NCI-H2196 (cell line): ENCODE measurements around the gene CHST3.
"Not testable (repeated sequence)": the region's sequence is repeated elsewhere in the genome, so short reads cannot be mapped to it uniquely, and the experiment has no call there.

Source experiments
- DNase-seq: peaks from one replicate; lab custom pipeline; 2025; ENCODE audit not compliant: unreplicated experiment; lab: John Stamatoyannopoulos, UW

CHST3 gene

DNA sequence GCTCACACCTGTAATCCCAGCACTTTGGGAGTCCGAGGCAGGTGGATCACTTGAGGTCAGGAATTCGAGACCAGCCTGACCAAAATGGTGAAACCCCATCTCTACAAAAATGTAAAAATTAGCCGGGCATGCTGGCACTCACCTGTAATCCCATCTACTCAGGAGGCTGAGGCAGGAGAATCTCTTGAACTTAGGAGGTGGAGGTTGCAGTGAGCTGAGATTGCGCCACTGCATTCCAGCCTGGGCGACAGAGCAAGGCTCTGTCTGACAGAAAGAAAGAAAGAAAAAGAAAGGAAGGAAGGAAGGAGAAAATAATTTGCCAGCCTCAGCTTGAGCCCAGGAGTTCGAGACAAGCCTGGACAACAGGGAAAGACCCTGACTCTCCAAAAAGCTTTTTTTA is 24.7 kb downstream of the CHST3 start:
- DNase-seq, result not testable (repeated sequence)

DNA sequence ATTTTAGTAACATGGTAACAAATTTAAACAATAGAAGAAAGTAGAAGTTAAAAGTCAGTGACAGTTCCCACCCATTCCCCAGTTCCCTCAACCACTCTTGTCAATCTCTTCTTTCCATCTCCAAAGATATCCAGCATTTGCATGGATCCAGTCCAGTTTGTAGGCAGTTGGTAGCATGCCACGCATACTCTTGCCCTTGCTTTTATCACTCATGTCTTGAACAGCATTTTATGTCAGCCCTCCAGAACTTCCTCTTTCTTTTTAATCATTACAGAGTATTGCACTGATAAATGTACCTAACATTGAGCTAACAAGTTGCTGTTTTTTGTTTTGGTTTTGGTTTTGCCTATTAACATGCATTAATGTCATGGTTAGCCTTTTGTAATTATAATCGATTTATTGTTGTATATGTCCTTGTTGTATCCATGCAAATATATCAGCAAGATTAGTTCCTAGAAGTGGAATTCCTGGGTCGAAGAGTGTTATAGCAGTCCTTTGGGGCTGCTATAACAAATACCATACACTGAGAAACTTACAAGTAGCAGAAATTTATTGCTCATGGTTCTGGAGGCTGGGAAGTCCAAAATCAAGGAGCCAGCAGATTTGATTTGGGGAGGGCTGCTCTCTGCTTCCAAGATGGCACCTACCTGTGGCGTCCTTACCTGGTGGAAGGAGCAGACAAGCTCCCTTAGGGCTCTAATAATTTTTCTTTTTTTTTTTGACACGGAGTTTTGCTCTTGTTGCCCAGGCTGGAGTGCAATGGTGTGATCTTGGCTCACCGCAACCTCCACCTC is 25.7 kb downstream of the CHST3 start:
- no peak for DNase-seq

DNA sequence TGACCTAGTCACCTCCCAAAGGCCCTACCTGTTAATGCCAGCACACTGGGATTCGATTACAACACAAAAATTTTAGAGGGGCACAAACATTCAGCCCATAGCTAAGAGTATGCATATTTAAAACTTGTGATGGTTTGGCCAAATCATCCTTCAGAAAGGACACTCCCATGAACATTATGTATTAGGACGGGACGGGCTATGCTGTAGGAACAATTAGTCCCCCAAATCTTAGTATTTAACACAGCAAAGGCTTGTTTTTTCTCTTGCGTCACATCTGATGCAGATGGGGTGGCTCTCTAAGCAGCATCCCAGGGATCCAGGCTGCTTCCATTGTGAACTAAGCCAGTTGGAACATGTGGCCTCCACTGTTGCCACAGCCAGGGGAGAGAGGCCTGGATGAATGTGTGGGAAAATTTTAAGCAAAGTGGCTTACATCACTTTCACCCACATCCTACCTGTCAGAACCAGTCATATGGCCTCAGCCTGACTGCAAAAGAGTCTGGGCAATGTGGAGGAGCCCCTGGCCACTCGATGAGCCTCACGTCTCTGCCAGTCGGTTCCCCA is 26.6 kb downstream of the CHST3 start:
- no peak for DNase-seq

DNA sequence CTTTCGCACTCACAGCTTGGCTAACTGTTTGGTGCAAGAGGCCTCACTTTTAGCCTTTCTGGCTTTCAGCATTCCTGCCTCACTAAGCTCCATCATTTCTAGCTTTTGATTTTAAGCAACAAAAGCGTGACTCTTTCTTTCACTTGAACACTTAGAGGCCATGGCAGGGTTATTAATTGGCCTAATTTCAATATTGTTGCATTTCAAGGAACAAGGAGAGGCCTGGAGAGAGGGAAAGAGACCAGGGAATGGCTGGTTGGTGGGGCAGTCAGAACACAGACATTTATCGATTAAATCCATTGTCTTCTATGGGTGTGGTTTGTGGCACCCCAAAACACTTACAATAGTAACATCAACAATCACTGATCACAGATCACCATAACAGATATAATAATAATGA is 31.3 kb downstream of the CHST3 start:
- no peak for DNase-seq

GRCh38 chr10:71995887-71996575 is 31.8 kb downstream of the CHST3 start:
- DNase-seq, result no peak

GRCh38 chr10:71996592-71997371 is 32.6 kb downstream of the CHST3 start:
- DNase-seq, result no peak

DNA sequence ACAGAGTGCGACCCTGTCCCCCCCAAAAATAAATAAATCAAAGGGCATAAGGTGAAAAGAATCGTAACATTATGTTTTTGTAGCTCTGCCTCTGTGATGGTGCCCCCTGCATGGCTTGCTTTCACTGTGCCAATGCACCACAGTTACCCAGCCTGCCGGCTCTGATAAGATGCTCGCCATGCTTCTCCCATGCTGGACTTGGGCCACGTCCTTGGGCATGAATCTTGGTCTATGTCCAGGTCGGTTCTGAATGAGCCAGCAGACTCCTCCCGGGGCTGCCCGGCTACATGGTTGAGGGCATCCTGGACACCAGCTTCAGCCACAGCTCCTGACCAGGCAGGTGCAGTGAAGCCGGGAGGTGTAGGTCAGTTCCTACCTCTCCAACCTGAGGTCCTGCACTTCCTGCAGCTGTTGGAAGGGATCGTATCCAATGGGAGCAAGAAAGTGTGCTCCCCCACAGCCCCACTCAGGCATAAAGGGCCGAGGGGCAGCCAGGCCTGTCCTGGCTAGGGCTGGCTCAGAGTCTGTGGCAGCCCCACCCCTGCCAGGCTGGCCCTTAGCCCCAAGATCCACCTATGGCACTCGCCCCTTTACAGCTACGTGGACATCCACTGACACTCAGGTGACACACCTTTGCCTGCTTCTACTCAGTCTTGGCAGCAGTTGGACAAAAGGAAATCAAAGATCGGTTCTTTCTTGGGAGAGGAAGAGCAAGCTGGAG is 34.1 kb downstream of the CHST3 start:
- peak; percentile 28 for DNase-seq

DNA sequence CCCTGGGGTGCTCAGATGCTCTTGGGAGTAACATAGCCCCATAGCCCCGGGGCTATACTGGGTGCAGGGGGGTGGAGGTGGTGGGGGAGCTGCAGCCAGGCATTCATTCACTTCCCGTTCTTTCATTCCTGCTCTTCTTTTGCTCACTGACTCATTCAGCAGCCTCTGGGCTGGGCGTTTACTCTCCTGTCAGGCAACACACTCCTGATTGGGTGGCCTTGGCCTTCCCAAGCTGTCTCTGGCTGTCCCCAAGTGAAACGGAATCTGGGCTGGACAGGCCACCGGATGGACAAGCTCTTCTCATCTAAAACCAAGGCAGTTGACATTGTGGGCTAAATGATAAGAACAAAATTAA is 34.6 kb downstream of the CHST3 start:
- DNase-seq, result no peak

DNA sequence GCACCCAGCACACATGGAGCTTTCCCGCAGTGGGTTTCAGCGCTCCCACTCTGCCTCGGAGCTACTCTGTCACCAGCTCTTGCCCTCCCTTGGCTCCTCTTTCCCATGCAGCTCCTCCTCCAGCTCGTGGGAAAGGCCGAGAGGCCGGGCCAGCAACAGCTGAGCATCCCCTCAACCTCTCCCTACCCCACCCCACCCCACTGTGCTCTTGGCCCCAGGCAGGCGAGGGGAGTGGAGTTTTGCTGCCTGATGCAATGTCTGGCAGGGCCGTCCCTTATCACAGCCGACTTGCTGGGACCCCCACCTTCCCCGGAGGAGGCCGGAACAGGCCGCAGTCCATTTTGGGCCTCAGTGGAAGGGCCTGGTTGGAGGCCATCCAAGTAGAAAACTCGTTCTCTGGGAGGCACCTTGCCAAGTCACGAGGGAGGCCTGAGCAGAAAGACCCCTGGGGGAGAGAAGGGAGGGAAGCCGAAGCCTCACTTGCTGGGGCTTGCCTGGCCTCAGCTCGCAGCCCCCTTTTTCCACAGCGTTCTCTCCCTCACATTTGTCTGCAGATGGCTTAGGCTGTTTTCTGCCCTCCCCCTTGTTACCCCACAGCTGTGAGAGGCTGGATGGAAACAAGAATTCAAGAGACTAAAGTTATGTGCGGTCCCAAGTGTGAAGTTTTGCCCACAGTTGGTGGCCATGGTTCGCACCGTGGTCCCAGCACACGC is 35.3 kb downstream of the CHST3 start:
- DNase-seq, result no peak

- no peak for DNase-seq
These were observed 36.2 kb downstream of the CHST3 start for GRCh38 chr10:72000073-72001032.

- no peak for DNase-seq
These were observed 36.8 kb downstream of the CHST3 start for GRCh38 chr10:72001033-72001395.

DNA sequence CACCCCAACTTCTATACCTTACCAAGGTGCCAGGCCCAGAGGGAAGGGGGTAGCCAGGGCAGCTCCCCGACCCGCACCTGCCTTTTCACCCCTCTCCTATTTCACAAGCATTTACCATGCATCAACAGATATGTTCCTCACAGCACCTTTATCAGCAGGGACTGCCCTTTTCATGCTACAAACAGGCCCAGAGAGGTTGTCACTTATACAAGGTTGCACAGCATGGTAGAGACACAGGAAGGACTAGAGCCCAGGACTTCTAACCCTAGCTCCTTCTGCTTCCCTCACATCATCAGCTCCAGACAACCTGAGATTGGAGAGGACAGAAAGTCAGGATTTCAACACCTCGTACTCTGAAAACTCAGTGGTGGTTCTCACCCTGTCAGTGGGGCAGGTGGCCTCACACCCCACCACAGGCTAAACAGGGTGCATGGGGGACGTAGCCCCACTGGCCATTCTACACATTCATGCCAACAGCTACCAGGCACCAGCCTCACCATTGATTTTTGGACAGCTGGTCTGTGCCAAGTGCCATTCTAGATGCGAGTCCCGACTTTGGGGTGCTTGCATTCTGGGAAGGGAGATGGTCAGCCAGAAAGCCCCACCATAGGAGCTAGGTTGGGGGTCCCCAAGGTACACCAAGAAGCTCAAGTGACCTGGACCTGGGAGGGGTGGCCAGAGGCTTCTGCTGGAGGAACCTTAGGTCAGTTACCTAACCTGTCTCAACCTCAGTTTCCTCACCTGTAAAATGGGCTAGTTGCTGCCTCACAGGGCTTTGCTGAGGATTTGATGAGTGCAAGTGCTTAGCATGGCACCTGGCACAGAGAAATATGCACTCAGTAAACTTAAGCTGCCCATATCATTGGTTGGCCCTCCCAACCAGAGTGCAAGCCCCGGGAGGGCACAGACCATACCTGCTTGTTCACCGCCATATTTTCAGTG is 38.4 kb downstream of the CHST3 start:
- DNase-seq, result no peak

GRCh38 chr10:72006026-72006425 is 41.8 kb downstream of the CHST3 start:
- no peak for DNase-seq

DNA sequence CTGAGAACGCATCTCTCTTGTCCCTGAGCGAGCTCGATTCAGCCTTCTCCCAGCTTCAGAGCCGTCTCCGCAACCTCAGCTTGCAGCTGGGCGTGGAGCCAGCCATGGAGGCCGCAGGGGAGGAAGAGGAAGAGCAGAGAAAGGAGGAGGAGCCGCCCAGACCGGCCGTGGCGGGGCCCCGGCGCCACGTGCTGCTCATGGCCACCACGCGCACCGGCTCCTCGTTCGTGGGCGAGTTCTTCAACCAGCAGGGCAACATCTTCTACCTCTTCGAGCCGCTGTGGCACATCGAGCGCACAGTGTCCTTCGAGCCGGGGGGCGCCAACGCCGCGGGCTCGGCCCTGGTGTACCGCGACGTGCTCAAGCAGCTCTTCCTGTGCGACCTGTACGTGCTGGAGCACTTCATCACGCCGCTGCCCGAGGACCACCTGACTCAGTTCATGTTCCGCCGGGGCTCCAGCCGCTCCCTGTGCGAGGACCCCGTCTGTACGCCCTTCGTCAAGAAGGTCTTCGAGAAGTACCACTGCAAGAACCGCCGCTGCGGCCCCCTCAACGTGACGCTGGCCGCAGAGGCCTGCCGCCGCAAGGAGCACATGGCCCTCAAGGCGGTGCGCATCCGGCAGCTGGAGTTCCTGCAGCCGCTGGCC is 43.2 kb downstream of the CHST3 start:
- DNase-seq, result no peak

- no peak for DNase-seq
These were observed 44.1 kb downstream of the CHST3 start for GRCh38 chr10:72008096-72008981.

- no peak for DNase-seq
These were observed 44.8 kb downstream of the CHST3 start for GRCh38 chr10:72009051-72009424.
